C4-2B (cell line): Measurements from ENCODE around the gene ATP6AP1.

Source experiments
- H3K27ac ChIP-seq: fragments of 450-650 bp; 2 replicates; pipeline ENCODE4 v1.5.1; 2017
- ZFX ChIP-seq: fragments of 450-650 bp; IDR thresholded peaks from 2 replicates; pipeline ENCODE4 v1.6.1; 2017
- TF ChIP-seq, protein P1 (sequence below): fragments of 450-650 bp; conservative IDR thresholded peaks from 2 replicates; pipeline ENCODE4 v1.5.1; 2017; ENCODE audit warnings: mild to moderate bottlenecking

ATP6AP1 gene

DNA sequence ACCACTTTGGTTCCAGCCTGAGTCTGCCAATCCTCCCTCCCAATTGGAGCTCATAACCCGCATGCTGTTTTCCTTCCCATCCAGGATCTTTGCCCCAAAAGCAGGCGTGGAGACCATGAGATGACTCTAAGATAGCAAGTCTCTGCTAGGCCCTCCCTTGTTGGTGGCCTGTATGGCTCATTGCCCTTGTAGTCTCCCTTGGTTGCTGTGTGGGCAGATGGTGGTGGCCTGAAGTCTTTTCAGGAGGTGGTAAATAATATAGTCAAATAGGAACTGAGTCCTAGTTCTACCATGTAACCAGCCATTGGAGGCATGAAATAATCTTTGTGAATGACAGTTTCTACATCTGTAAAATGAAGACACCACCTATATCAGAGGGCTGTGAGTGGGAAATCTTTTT, 1.2 kb downstream of the ATP6AP1 start:
- peak overlapping the region; percentile 88; the same call in 1 of the 2 replicates for H3K27ac ChIP-seq

DNA sequence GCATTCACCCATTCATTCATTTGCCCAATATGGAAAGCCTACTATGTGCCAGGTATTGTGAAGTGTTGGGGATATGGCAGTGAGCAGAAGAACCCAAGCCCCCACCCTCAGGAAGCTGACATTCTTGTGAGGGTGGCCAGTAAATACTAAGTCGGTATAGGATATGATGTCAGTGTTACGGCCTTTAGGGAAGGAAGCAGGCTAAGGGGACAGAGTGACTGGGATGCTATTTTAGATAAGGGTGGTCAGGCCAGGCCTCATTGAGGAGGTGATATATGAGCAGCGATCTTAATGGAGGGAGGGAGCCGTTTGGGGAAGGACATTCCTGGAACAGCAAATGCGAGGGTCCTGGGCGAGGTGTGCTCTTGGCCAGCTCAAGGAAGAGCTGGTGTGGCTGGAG, 2.0 kb downstream of the ATP6AP1 start:
- H3K27ac ChIP-seq = no peak overlapping the region; the same call in 1 of the 2 replicates
- TF ChIP-seq, protein P1, sequence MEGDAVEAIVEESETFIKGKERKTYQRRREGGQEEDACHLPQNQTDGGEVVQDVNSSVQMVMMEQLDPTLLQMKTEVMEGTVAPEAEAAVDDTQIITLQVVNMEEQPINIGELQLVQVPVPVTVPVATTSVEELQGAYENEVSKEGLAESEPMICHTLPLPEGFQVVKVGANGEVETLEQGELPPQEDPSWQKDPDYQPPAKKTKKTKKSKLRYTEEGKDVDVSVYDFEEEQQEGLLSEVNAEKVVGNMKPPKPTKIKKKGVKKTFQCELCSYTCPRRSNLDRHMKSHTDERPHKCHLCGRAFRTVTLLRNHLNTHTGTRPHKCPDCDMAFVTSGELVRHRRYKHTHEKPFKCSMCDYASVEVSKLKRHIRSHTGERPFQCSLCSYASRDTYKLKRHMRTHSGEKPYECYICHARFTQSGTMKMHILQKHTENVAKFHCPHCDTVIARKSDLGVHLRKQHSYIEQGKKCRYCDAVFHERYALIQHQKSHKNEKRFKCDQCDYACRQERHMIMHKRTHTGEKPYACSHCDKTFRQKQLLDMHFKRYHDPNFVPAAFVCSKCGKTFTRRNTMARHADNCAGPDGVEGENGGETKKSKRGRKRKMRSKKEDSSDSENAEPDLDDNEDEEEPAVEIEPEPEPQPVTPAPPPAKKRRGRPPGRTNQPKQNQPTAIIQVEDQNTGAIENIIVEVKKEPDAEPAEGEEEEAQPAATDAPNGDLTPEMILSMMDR = no peak
- TF ChIP-seq ZFX = no peak

More for the DNA sequence above, 1.2 kb downstream of the ATP6AP1 start:
- TF ChIP-seq ZFX = no peak
- TF ChIP-seq, protein P1 = no peak

DNA sequence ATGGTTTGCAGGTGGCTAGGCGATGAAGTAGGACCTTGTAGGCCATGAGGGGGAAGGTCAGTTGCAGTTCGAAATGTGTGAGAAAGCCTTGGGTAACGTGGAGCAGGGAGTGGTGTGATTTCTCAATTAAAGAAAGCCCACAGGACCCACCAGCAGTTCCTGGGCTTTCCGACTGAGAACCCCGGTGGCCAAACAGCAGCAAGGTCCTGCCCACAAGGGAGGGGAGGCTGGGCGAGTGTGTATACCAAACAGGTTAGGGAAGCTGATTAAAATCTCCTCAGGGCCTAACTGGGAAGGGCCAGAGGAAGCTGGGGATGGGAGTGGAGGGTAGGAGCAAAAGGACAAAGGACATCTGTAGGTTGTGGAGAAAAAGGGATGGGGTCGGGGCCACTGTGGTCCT, 2.4 kb downstream of the ATP6AP1 start:
- TF ChIP-seq, protein P1 = no peak
- TF ChIP-seq ZFX = no peak
- no peak overlapping the region; the same call in 1 of the 2 replicates for H3K27ac ChIP-seq

DNA sequence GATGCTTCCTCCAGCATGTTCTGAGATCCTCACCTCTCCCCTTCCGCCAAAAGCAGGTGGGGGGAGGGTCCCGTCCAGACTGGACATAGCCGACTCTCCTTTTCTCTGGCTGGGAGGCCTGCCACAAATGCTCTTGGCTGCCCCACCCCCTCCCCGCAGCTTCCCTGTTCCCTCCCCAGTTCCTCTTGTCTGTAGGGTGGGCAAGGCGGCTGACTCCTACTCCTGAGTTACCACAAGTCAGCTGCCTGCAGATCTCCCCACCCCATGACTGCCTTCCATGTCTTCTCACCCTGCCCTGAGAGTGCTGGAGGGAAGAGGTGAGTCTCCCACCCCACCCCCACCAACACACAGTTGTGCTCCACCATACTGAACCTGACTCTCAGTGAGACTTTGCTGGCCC, 2.9 kb downstream of the ATP6AP1 start:
- H3K27ac ChIP-seq = no peak overlapping the region; the same call in 1 of the 2 replicates
- no peak for TF ChIP-seq ZFX
- TF ChIP-seq, protein P1 = no peak

DNA sequence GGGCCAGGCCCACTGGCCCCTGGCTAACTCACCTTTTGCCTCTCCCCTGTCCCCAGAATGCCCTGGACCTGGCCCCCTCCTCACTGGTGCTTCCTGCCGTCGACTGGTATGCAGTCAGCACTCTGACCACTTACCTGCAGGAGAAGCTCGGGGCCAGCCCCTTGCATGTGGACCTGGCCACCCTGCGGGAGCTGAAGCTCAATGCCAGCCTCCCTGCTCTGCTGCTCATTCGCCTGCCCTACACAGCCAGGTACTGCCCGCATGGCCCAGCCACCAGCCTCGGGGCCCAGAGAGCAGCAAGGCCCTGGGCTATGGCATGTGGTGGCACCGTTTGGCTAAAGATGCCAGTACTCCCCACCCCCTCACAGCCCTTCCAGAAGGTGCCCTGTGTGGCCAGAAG, 3.7 kb downstream of the ATP6AP1 start:
- TF ChIP-seq, protein P1 = no peak
- no peak for TF ChIP-seq ZFX
- H3K27ac ChIP-seq = no peak overlapping the region

DNA sequence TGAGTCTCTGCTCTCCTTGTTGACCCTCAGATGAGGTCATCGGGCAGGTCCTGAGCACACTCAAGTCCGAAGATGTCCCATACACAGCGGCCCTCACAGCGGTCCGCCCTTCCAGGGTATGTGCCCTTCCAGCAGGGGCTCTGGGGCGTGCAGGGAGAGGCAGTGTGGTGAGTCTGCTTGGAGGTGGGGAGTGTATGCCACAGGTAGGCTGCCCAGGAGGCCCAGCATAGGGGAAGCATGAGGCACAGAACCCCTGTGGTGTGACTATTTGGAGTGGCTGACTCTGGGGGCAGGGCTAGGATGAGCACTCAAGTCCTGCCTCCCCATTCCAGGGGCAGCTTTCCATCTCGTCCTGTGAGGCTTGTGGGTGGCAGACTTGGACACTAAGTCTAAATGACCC, 5.1 kb downstream of the ATP6AP1 start:
- TF ChIP-seq, protein P1 = no peak
- TF ChIP-seq ZFX = no peak
- H3K27ac ChIP-seq = no peak overlapping the region

DNA sequence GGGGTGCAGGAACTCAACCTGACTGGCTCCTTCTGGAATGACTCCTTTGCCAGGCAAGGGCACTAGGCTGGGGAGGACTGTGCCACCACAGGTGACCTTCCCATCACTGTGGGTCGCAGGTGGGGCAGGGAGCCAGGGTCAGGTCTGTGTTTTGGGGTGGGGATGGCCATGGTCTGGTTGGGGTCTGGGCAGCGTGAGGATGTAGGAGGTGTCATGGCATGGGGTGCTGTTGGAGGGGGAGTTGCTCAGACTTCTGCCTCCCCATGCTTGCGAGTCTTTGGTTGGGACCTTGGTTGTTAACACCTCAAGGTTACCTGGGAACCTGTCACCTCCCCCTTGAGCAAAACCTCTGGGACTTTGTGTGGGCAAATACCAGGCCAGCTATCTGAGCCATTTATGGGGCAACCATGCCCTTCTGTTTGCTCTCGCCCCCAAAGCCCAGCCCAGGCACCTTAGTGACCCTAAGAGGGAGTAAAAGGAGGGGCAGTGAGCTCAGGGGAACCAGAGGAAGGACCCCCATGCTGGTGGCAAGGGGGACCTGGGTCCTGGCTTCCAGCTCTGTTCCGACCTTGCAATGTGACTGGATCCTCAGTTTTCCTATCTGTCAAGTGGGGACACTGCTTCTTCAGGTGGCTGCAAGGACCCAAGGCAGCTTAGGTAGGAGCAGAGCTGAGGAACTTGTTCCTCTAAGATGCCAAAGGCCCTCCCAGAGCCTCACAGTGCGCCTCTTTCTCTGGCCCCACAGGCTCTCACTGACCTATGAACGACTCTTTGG, 6.1 kb downstream of the ATP6AP1 start:
- no peak for TF ChIP-seq ZFX
- TF ChIP-seq, protein P1 = no peak
- H3K27ac ChIP-seq = no peak overlapping the region
